ENCODE measurements around the gene CACNA2D4. TPM values are rescaled to one million over a fixed set of nuclear protein-coding genes. Genes with fewer than 3 reads are reported as not detected.

Gene CACNA2D4
- total RNA-seq, 1 donor from 2014 or later = 1.2 TPM

GRCh38 chr12:1916371-1917171, 1.9 kb downstream of the CACNA2D4 start:
- peaks cover 7% of the 10 kb centered on the region for H3K27me3 ChIP-seq (ENCODE audit: low read depth)
- H3K36me3 ChIP-seq = no peaks in the 10 kb centered on the region
- no peaks in the 10 kb centered on the region for H3K9me3 ChIP-seq (replicated peaks)
- TF ChIP-seq CTCF (IDR thresholded peaks at IDR 0.05; ENCODE audit: borderline replicate concordance) = no peak
- peak; percentile 80 for DNase-seq
- intact Hi-C loops (cut with micrococcal nuclease) = no loop called here
- H3K27ac ChIP-seq (replicated peaks) = peak overlapping the region; percentile 21
- no peak overlapping the region for H3K4me3 ChIP-seq
- peaks cover 16% of the 10 kb centered on the region for H3K4me1 ChIP-seq

DNA sequence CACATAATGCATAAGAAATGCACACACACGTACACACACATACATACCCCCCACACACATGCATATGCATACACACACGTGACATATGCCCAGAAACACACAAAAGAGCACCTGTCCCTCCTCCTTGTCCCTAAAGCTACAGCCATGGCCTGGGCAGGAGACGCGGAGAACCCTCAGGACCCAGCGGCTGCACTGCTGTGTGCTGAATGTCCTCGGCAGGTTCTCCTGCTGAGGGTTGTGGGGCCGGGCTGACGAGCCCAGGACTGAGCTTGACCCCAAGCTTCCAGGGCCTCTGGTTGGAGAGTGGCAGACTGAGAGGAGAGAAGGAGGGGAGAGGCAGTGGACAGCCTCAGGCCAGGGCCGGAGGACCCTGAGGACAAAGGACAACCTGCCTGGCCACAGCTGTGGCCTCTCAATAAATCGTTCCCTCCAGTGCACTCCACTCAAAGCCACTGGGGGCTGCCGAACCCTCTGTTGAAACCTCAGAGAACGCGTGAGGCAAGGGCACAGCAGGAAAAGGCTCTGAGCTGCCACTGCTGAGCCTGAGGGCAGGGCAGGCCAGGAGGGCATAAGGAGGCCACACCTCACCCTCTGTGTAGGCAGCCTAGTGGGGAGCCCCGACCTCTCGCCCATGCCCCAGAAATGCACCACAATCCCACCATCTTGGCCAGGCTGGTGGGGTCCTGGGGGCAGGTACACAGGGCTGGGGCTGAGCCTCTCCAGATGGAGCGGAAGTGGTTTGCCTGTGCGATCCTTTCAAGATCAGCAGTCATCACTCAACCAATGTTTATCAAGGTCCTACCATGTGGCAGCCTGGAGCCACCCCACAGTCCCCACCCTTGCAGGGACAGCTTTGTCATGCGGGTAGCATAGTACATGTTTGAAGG, 3.1 kb downstream of the CACNA2D4 start:
- no peaks in the 10 kb centered on the region for H3K36me3 ChIP-seq
- H3K4me1 ChIP-seq = peaks cover 16% of the 10 kb centered on the region
- DNase-seq = no peak
- no peak overlapping the region for H3K4me3 ChIP-seq
- no peaks in the 10 kb centered on the region for H3K9me3 ChIP-seq (replicated peaks)
- H3K27ac ChIP-seq (replicated peaks) = no peak overlapping the region
- TF ChIP-seq CTCF (IDR thresholded peaks at IDR 0.05; ENCODE audit: borderline replicate concordance) = no peak
- intact Hi-C loops (cut with micrococcal nuclease) = no loop called here
- H3K27me3 ChIP-seq (ENCODE audit: low read depth) = peaks cover 10% of the 10 kb centered on the region

DNA sequence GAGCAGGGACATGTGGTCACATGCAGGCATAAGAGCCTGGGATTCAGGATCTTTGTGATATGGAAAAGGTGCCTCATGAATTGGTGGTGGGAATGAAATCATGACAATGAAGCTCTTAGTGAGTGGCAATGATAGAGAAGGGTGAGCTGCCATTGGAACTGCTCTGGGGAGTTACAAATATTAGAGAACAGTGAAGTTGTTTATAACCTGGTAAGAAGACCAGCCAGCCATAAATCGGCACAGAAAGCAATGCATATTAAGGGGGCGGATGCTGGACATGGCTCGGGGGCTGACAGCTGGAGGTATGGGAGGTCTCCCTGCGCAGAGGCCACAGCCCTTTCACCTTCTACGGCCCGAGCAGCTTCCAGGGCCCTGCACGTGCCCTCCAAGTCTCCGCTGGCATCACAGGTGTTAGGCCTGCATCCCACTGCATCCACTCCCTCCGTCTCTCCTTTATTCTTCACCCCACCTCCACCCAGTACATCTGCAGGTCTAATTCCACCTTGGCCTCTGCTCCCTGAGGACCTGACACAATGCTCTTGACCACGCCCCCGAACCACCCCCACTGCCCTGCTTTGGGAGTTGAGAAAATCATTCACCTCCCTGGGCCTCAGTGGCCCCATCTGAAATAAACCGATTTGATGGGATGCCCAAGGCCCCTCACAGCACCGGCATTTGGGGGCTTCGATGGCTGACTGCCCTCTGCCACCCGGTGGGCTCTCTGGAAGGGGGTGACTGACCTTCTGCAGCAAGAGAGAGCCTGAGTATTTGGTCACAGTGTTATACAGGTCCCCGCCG, 4.1 kb downstream of the CACNA2D4 start:
- DNase-seq = no peak
- H3K27me3 ChIP-seq (ENCODE audit: low read depth) = peaks cover 19% of the 10 kb centered on the region

GRCh38 chr12:1913377-1914113, 4.9 kb downstream of the CACNA2D4 start:
- no peak for TF ChIP-seq CTCF (IDR thresholded peaks at IDR 0.05; ENCODE audit: borderline replicate concordance)
- DNase-seq = no peak
- H3K27ac ChIP-seq (replicated peaks) = no peak overlapping the region
- no peaks in the 10 kb centered on the region for H3K36me3 ChIP-seq
- H3K27me3 ChIP-seq (ENCODE audit: low read depth) = peaks cover 19% of the 10 kb centered on the region
- H3K9me3 ChIP-seq (replicated peaks) = no peaks in the 10 kb centered on the region
- intact Hi-C loops (cut with micrococcal nuclease) = no loop called here
- peaks cover 16% of the 10 kb centered on the region for H3K4me1 ChIP-seq
- H3K4me3 ChIP-seq = no peak overlapping the region

More for the DNA sequence above, 4.1 kb downstream of the CACNA2D4 start:
- H3K4me1 ChIP-seq = peaks cover 16% of the 10 kb centered on the region
- TF ChIP-seq CTCF (IDR thresholded peaks at IDR 0.05; ENCODE audit: borderline replicate concordance) = no peak
- intact Hi-C loops (cut with micrococcal nuclease) = no loop called here
- no peaks in the 10 kb centered on the region for H3K9me3 ChIP-seq (replicated peaks)
- H3K4me3 ChIP-seq = no peak overlapping the region
- no peaks in the 10 kb centered on the region for H3K36me3 ChIP-seq
- H3K27ac ChIP-seq (replicated peaks) = no peak overlapping the region
